ENCODE measurements around the gene ZNF800. TPM values are rescaled to one million over a fixed set of nuclear protein-coding genes. Genes with fewer than 3 reads are reported as not detected.
"Not testable (repeated sequence)": the region's sequence is repeated elsewhere in the genome, so short reads cannot be mapped to it uniquely, and the experiment has no call there.

ZNF800 gene
- polyA plus RNA-seq, 1 donor (not counting 4 experiments of a cell fraction or from before 2014, with no cell fraction given) = 18.0 TPM

DNA sequence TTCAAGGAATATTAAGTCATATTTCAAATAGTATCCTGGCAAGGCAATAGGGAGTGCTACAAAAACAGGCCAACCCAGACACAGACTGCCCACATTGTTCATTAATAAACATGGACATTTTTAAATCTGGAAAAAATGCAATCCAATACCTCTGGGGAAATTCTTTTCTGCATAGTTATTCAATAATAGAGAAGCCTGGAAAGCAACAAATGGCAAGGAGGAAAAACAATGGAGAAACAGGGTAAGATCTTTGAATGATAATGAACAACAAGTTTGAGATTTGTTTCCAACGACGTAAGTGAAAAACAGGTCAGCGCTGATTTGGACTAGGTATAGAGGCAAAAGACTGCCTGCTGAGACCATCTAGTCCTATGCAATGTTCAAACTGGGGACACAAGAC is 44.7 kb upstream of the ZNF800 start:
- TF ChIP-seq, protein P1, sequence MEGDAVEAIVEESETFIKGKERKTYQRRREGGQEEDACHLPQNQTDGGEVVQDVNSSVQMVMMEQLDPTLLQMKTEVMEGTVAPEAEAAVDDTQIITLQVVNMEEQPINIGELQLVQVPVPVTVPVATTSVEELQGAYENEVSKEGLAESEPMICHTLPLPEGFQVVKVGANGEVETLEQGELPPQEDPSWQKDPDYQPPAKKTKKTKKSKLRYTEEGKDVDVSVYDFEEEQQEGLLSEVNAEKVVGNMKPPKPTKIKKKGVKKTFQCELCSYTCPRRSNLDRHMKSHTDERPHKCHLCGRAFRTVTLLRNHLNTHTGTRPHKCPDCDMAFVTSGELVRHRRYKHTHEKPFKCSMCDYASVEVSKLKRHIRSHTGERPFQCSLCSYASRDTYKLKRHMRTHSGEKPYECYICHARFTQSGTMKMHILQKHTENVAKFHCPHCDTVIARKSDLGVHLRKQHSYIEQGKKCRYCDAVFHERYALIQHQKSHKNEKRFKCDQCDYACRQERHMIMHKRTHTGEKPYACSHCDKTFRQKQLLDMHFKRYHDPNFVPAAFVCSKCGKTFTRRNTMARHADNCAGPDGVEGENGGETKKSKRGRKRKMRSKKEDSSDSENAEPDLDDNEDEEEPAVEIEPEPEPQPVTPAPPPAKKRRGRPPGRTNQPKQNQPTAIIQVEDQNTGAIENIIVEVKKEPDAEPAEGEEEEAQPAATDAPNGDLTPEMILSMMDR (optimal IDR thresholded peaks at IDR 0.05 in 1 of 3, IDR thresholded peaks at IDR 0.05 in 1 of 3, conservative IDR thresholded peaks at IDR 0.05 in 1 of 3; ENCODE audit: extremely low read depth in 1 of 3, insufficient read depth in 2 of 3, low read length in 3 of 3) = no peak
- TF ChIP-seq EZH2 (IDR thresholded peaks at IDR 0.05; ENCODE audit: low read length) = no peak

DNA sequence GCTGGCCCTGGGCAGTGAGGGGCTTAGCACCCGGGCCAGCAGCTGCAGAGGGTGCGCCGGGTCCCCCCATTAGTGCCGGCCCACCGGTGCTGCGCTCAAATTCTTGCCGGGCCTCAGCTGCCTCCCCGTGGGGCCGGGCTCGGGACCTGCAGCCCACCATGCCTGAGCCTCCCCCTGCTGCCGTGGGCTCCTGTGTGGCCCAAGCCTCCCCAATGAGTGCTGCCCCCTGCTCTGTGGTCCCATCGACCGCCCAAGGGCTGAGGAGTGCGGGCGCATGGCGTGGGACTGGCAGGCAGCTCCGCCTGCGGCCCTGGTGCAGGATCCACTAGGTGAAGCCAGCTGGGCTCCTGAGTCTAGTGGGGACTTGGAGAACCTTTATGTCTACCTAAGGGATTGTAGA is 36.8 kb upstream of the ZNF800 start:
- H3K9ac ChIP-seq (ENCODE audit: control insufficient read depth, extremely low read depth, insufficient read depth, low read length); H3K9me3 ChIP-seq (ENCODE audit: control insufficient read depth, low read depth, low read length); H3K4me1 ChIP-seq (ENCODE audit: control insufficient read depth, extremely low read depth, insufficient read depth, low read length); H3K27ac ChIP-seq (ENCODE audit: control insufficient read depth, insufficient read depth, low read length); H2AFZ ChIP-seq (ENCODE audit: control insufficient read depth, low read length); H3K4me3 ChIP-seq (ENCODE audit: control insufficient read depth in 2 of 3, extremely low read depth in 1 of 3, insufficient read depth in 2 of 3, low read depth in 1 of 3, low read length in 3 of 3); H3K36me3 ChIP-seq (ENCODE audit: control insufficient read depth in 2 of 2, extremely low read depth in 1 of 2, insufficient read depth in 2 of 2, low read length in 2 of 2); H3K79me2 ChIP-seq (ENCODE audit: control insufficient read depth, insufficient read depth, low read length); H3K27me3 ChIP-seq (ENCODE audit: control insufficient read depth, extremely low read depth, insufficient read depth, low read length); H4K20me1 ChIP-seq (ENCODE audit: control insufficient read depth, extremely low read depth, insufficient read depth, low read length); dilution Hi-C loops (cut with MboI; ENCODE audit: extremely low pct_ligation_motif_present, low sequenced_read_pairs); DNase-seq (ENCODE audit: low read depth, low spot score); FAIRE-seq; H3K9me1 ChIP-seq (ENCODE audit: control insufficient read depth, extremely low read depth, insufficient read depth, low read length); H3K4me2 ChIP-seq (ENCODE audit: control insufficient read depth, extremely low read depth, insufficient read depth, low read depth, low read length): not testable (repeated sequence)

More for the DNA sequence above, 44.7 kb upstream of the ZNF800 start:
- H3K27ac ChIP-seq (ENCODE audit: control insufficient read depth, insufficient read depth, low read length) = no peak overlapping the region
- no peaks in the 10 kb centered on the region for H3K9me3 ChIP-seq (ENCODE audit: control insufficient read depth, low read depth, low read length)
- no peaks in the 10 kb centered on the region for H3K9me1 ChIP-seq (ENCODE audit: control insufficient read depth, extremely low read depth, insufficient read depth, low read length)
- H3K4me1 ChIP-seq (ENCODE audit: control insufficient read depth, extremely low read depth, insufficient read depth, low read length) = no peaks in the 10 kb centered on the region
- no peaks in the 10 kb centered on the region for H4K20me1 ChIP-seq (ENCODE audit: control insufficient read depth, extremely low read depth, insufficient read depth, low read length)
- H2AFZ ChIP-seq (ENCODE audit: control insufficient read depth, low read length) = no peak overlapping the region
- no peaks in the 10 kb centered on the region for H3K79me2 ChIP-seq (ENCODE audit: control insufficient read depth, insufficient read depth, low read length)
- H3K4me3 ChIP-seq (ENCODE audit: control insufficient read depth in 2 of 3, extremely low read depth in 1 of 3, insufficient read depth in 2 of 3, low read depth in 1 of 3, low read length in 3 of 3) = no peak overlapping the region
- DNase-seq (ENCODE audit: low read depth, low spot score) = no peak
- H3K36me3 ChIP-seq (ENCODE audit: control insufficient read depth in 2 of 2, extremely low read depth in 1 of 2, insufficient read depth in 2 of 2, low read length in 2 of 2) = no peaks in the 10 kb centered on the region
- FAIRE-seq = no peak
- H3K27me3 ChIP-seq (ENCODE audit: control insufficient read depth, extremely low read depth, insufficient read depth, low read length) = no peaks in the 10 kb centered on the region
- H3K4me2 ChIP-seq (ENCODE audit: control insufficient read depth, extremely low read depth, insufficient read depth, low read depth, low read length) = no peak overlapping the region
- dilution Hi-C loops (cut with MboI; ENCODE audit: extremely low pct_ligation_motif_present, low sequenced_read_pairs) = no loop called here
- no peak overlapping the region for H3K9ac ChIP-seq (ENCODE audit: control insufficient read depth, extremely low read depth, insufficient read depth, low read length)

DNA sequence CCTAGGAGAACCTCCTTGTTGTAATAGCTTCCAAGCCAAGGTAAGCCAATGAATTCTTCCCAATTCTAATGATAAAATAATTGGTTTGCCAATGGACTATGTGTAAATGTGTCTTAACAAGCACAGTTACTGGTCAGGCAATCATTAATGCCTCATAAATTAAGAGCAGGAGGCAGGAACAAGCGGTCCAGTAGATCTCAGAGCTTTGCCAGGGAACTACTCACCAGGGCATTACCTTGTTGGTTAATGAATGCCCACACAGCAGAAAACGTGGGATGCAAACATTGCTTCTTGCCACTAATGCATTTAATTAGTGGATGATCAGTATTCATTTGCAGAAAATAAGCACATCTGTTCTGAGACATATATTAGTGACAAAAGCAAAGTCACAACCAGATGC is 26.7 kb upstream of the ZNF800 start:
- no peak for TF ChIP-seq EZH2 (IDR thresholded peaks at IDR 0.05; ENCODE audit: low read length)
- TF ChIP-seq, protein P1 (optimal IDR thresholded peaks at IDR 0.05 in 1 of 3, IDR thresholded peaks at IDR 0.05 in 1 of 3, conservative IDR thresholded peaks at IDR 0.05 in 1 of 3; ENCODE audit: extremely low read depth in 1 of 3, insufficient read depth in 2 of 3, low read length in 3 of 3) = no peak
- Histone ChIP-seq H3K9me1 (ENCODE audit: control insufficient read depth, extremely low read depth, insufficient read depth, low read length) (no peaks in the 10 kb centered on the region), H3K4me1 (ENCODE audit: control insufficient read depth, extremely low read depth, insufficient read depth, low read length) (no peaks in the 10 kb centered on the region), H3K27ac (ENCODE audit: control insufficient read depth, insufficient read depth, low read length) (no peak overlapping the region), H3K36me3 (ENCODE audit: control insufficient read depth in 2 of 2, extremely low read depth in 1 of 2, insufficient read depth in 2 of 2, low read length in 2 of 2) (no peaks in the 10 kb centered on the region), H4K20me1 (ENCODE audit: control insufficient read depth, extremely low read depth, insufficient read depth, low read length) (no peaks in the 10 kb centered on the region), H3K4me2 (ENCODE audit: control insufficient read depth, extremely low read depth, insufficient read depth, low read depth, low read length) (no peak overlapping the region), H2AFZ (ENCODE audit: control insufficient read depth, low read length) (no peak overlapping the region), H3K79me2 (ENCODE audit: control insufficient read depth, insufficient read depth, low read length) (no peaks in the 10 kb centered on the region), H3K9ac (ENCODE audit: control insufficient read depth, extremely low read depth, insufficient read depth, low read length) (no peak overlapping the region), H3K27me3 (ENCODE audit: control insufficient read depth, extremely low read depth, insufficient read depth, low read length) (no peaks in the 10 kb centered on the region), H3K4me3 (ENCODE audit: control insufficient read depth in 2 of 3, extremely low read depth in 1 of 3, insufficient read depth in 2 of 3, low read depth in 1 of 3, low read length in 3 of 3) (no peak overlapping the region), H3K9me3 (ENCODE audit: control insufficient read depth, low read depth, low read length) (no peaks in the 10 kb centered on the region)
- dilution Hi-C loops (cut with MboI; ENCODE audit: extremely low pct_ligation_motif_present, low sequenced_read_pairs) = no loop called here
- DNase-seq (ENCODE audit: low read depth, low spot score) (no peak), FAIRE-seq (no peak)
